Measurements from ENCODE around the gene DNM3.
A peak's percentile ranks its signal among the peaks of the same experiment; 100 is the strongest.

The DNM3 gene

GRCh38 chr1:172383536-172383935, 542.2 kb downstream of the DNM3 start:
- TF ChIP-seq BACH2 (CRISPR knock-in tag; IDR thresholded peaks at IDR 0.05; ENCODE audit: borderline replicate concordance), result no peak
- no peak for TF ChIP-seq TOX (CRISPR knock-in tag; IDR thresholded peaks at IDR 0.05; ENCODE audit: borderline replicate concordance)
- no peak for TF ChIP-seq ZNF8 (CRISPR knock-in tag; IDR thresholded peaks at IDR 0.05)
- no peak for TF ChIP-seq RARB (CRISPR knock-in tag; IDR thresholded peaks at IDR 0.05)
- TF ChIP-seq SNAI2 (CRISPR knock-in tag; IDR thresholded peaks at IDR 0.05), result no peak
- TF ChIP-seq CREB5 (CRISPR knock-in tag; IDR thresholded peaks at IDR 0.05; ENCODE audit: low read depth), result no peak
- TF ChIP-seq ZNF70 (CRISPR knock-in tag; IDR thresholded peaks at IDR 0.05), result no peak
- ATAC-seq, result peak; percentile 88

- no peak for ATAC-seq
- TF ChIP-seq RARB (CRISPR knock-in tag; IDR thresholded peaks at IDR 0.05), result no peak
- TF ChIP-seq, protein P1, sequence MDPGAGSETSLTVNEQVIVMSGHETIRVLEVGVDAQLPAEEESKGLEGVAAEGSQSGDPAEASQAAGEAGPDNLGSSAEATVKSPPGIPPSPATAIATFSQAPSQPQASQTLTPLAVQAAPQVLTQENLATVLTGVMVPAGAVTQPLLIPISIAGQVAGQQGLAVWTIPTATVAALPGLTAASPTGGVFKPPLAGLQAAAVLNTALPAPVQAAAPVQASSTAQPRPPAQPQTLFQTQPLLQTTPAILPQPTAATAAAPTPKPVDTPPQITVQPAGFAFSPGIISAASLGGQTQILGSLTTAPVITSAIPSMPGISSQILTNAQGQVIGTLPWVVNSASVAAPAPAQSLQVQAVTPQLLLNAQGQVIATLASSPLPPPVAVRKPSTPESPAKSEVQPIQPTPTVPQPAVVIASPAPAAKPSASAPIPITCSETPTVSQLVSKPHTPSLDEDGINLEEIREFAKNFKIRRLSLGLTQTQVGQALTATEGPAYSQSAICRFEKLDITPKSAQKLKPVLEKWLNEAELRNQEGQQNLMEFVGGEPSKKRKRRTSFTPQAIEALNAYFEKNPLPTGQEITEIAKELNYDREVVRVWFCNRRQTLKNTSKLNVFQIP (CRISPR knock-in tag; IDR thresholded peaks at IDR 0.05; ENCODE audit: borderline replicate concordance, low read depth), result no peak
- TF ChIP-seq, protein P2, sequence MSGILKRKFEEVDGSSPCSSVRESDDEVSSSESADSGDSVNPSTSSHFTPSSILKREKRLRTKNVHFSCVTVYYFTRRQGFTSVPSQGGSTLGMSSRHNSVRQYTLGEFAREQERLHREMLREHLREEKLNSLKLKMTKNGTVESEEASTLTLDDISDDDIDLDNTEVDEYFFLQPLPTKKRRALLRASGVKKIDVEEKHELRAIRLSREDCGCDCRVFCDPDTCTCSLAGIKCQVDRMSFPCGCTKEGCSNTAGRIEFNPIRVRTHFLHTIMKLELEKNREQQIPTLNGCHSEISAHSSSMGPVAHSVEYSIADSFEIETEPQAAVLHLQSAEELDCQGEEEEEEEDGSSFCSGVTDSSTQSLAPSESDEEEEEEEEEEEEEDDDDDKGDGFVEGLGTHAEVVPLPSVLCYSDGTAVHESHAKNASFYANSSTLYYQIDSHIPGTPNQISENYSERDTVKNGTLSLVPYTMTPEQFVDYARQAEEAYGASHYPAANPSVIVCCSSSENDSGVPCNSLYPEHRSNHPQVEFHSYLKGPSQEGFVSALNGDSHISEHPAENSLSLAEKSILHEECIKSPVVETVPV (CRISPR knock-in tag; IDR thresholded peaks at IDR 0.05), result no peak
- TF ChIP-seq PPARA (CRISPR knock-in tag; IDR thresholded peaks at IDR 0.05; ENCODE audit: borderline replicate concordance), result no peak
- TF ChIP-seq BACH2 (CRISPR knock-in tag; IDR thresholded peaks at IDR 0.05; ENCODE audit: borderline replicate concordance), result no peak
- no peak for TF ChIP-seq CREB5 (CRISPR knock-in tag; IDR thresholded peaks at IDR 0.05; ENCODE audit: low read depth)
- no peak for TF ChIP-seq ARNTL (CRISPR knock-in tag; IDR thresholded peaks at IDR 0.05; ENCODE audit: borderline replicate concordance, low read depth)
- TF ChIP-seq ZFP3 (CRISPR knock-in tag; IDR thresholded peaks at IDR 0.05), result no peak
- TF ChIP-seq OSR1 (CRISPR knock-in tag; IDR thresholded peaks at IDR 0.05), result no peak
- no peak for TF ChIP-seq ZNF70 (CRISPR knock-in tag; IDR thresholded peaks at IDR 0.05)
- TF ChIP-seq TOX (CRISPR knock-in tag; IDR thresholded peaks at IDR 0.05; ENCODE audit: borderline replicate concordance), result no peak
- no peak for TF ChIP-seq ZFP30 (CRISPR knock-in tag; IDR thresholded peaks at IDR 0.05)
- TF ChIP-seq ESRRG (CRISPR knock-in tag; IDR thresholded peaks at IDR 0.05), result no peak
Measured at GRCh38 chr1:172384656-172385055, 543.4 kb downstream of the DNM3 start.

- TF ChIP-seq TOX (CRISPR knock-in tag; IDR thresholded peaks at IDR 0.05; ENCODE audit: borderline replicate concordance) (no peak), CREB5 (CRISPR knock-in tag; IDR thresholded peaks at IDR 0.05; ENCODE audit: low read depth) (no peak)
- ATAC-seq, result no peak
Measured at GRCh38 chr1:172386046-172386445, 544.7 kb downstream of the DNM3 start.

GRCh38 chr1:172388490-172388889, 547.2 kb downstream of the DNM3 start:
- no peak for ATAC-seq
- TF ChIP-seq TOX (CRISPR knock-in tag; IDR thresholded peaks at IDR 0.05; ENCODE audit: borderline replicate concordance) (no peak), OSR1 (CRISPR knock-in tag; IDR thresholded peaks at IDR 0.05) (no peak)

DNA sequence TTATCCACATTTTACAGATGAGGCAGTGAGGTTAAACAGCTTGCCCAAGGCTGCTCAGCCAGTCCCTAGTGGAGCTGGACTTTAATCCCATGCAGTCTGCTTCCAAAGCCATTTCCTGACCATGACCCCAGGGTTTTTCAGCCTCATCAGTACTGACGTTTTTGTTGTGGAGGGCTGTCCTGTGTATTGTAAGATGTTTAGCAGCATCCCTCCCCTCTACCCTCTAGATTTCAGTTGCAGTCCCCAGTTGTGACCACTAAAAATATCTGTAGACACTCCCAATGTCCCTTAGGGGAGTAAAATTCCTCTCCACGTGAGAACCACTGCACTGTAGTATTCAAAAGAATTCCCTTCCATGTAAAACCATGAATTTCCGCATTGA, 549.0 kb downstream of the DNM3 start:
- TF ChIP-seq TSHZ2 (CRISPR knock-in tag; IDR thresholded peaks at IDR 0.05) (no peak), TCF4 (CRISPR knock-in tag; IDR thresholded peaks at IDR 0.05; ENCODE audit: borderline replicate concordance) (no peak), RARB (CRISPR knock-in tag; IDR thresholded peaks at IDR 0.05) (no peak), PPARA (CRISPR knock-in tag; IDR thresholded peaks at IDR 0.05; ENCODE audit: borderline replicate concordance) (no peak), CSDC2 (CRISPR knock-in tag; IDR thresholded peaks at IDR 0.05) (no peak)
- TF ChIP-seq, protein P1 (CRISPR knock-in tag; IDR thresholded peaks at IDR 0.05; ENCODE audit: borderline replicate concordance, low read depth), result no peak
- ATAC-seq, result no peak

Data from SK-N-SH treated with all-trans-retinoic acid at 6 μM for 48 hours (cell line).